Loucy (cell line): Measurements from ENCODE around the gene MPP3.

Experiments used
- EZH2phosphoT487 ChIP-seq: fragments of 200-600 bp; IDR thresholded peaks from 2 replicates; pipeline ENCODE4 v1.6.1; 2018; ENCODE audit warnings: antibody characterized with exemption, mild to moderate bottlenecking, moderate library complexity, borderline replicate concordance
- TF ChIP-seq, protein P1 (sequence below): fragments of 200-600 bp; sonication (generic); conservative IDR thresholded peaks from 2 replicates; pipeline ENCODE4 v1.5.1; 2014; ENCODE audit warnings: mild to moderate bottlenecking, antibody characterized with exemption, low read length

GRCh38 chr17:43834106-43834505 is 1.2 kb upstream of the MPP3 start:
- TF ChIP-seq, protein P1, sequence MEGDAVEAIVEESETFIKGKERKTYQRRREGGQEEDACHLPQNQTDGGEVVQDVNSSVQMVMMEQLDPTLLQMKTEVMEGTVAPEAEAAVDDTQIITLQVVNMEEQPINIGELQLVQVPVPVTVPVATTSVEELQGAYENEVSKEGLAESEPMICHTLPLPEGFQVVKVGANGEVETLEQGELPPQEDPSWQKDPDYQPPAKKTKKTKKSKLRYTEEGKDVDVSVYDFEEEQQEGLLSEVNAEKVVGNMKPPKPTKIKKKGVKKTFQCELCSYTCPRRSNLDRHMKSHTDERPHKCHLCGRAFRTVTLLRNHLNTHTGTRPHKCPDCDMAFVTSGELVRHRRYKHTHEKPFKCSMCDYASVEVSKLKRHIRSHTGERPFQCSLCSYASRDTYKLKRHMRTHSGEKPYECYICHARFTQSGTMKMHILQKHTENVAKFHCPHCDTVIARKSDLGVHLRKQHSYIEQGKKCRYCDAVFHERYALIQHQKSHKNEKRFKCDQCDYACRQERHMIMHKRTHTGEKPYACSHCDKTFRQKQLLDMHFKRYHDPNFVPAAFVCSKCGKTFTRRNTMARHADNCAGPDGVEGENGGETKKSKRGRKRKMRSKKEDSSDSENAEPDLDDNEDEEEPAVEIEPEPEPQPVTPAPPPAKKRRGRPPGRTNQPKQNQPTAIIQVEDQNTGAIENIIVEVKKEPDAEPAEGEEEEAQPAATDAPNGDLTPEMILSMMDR = no peak
- no peak for TF ChIP-seq EZH2phosphoT487
